Tibial nerve (tissue), 4 donors: Measurements from ENCODE around the gene MORC2. TPM values are rescaled to one million over a fixed set of nuclear protein-coding genes. Genes with fewer than 3 reads are reported as not detected.
A peak's percentile ranks its signal among the peaks of the same experiment; 100 is the strongest.

Experiments used
- DNase-seq, 2 donors: peaks; one replicate each; pipeline ENCODE4 v3.0.0-alpha.2; 2019; ENCODE audit warnings: low spot score in 2 of 2
- H3K27ac ChIP-seq, 4 donors: fragments of 200-600 bp; sonication (generic) in 3 of 4; one replicate each; pipeline ENCODE4 v1.5.1; 2017 to 2019; ENCODE audit warnings: mild to moderate bottlenecking in 1 of 4
- H3K27me3 ChIP-seq, 2 donors: fragments of 200-600 bp; sonication (generic) in 1 of 2; one replicate each; pipeline versions ENCODE4 v1.5.1 to v1.6.0; 2017 to 2019
- H3K36me3 ChIP-seq, 3 donors: fragments of 200-600 bp; sonication (generic); one replicate each; pipeline ENCODE4 v1.5.1; 2018 to 2019
- H3K4me1 ChIP-seq, 4 donors: fragments of 200-600 bp; sonication (generic) in 3 of 4; one replicate each; pipeline ENCODE4 v1.5.1; 2017 to 2019
- H3K4me3 ChIP-seq, 4 donors: fragments of 200-600 bp; sonication (generic) in 3 of 4; one replicate each; pipeline ENCODE4 v1.5.1; 2017 to 2019; ENCODE audit warnings: mild to moderate bottlenecking in 1 of 4, moderate library complexity in 1 of 4
- H3K9me3 ChIP-seq, 4 donors: fragments of 200-600 bp; sonication (generic) in 3 of 4; one replicate each; pipeline ENCODE4 v1.5.1; 2017 to 2019
- CTCF ChIP-seq, 5 experiments: fragments of 200-600 bp in 3 of 5; fragments of 450-650 bp in 2 of 5; sonication (generic) in 3 of 5; IDR thresholded peaks; one replicate each; pipeline ENCODE4 v1.5.1; 2016 to 2019; ENCODE audit warnings: antibody characterized with exemption in 5 of 5, mild to moderate bottlenecking in 3 of 5, moderate library complexity in 2 of 5
- EP300 ChIP-seq, 2 donors: sonication (generic); formaldehyde crosslinking; IDR thresholded peaks; one replicate each; pipeline ENCODE4 v1.6.1; 2017; ENCODE audit warnings: antibody characterized with exemption in 2 of 2, mild to moderate bottlenecking in 1 of 2
- POLR2A ChIP-seq, 2 donors: fragments of 450-650 bp; IDR thresholded peaks; one replicate each; pipeline ENCODE4 v1.6.1; 2017; ENCODE audit warnings: antibody characterized with exemption in 2 of 2, mild to moderate bottlenecking in 2 of 2, moderate library complexity in 2 of 2
- WGBS, 2 donors: methylation state at CpG; one replicate each; pipeline ENCODE4 v1.1.5; 2018; 5-methylcytosine and 5-hydroxymethylcytosine counted together
- total RNA-seq, 4 donors: library from RNA; depleted of rRNA; stranded (reverse); fragments of >200 nt; gene quantifications; one replicate each; pipeline ENCODE4 v1.1.0, GENCODE V29; 2016

The MORC2 gene
- total RNA-seq, 4 donors from 2014 or later, result 18.0 to 22.0 (median 21.0) TPM

GRCh38 chr22:30984317-30984716, 15.7 kb upstream of the MORC2 start:
- no peak for DNase-seq
- Histone ChIP-seq H3K4me1 (no peaks in the 10 kb centered on the region), H3K9me3 (peaks cover 0 to 100% (median 49%) of the 10 kb centered on the region in 4 donors), H3K27ac (no peak overlapping the region), H3K4me3 (no peak overlapping the region), H3K27me3 (no peaks in the 10 kb centered on the region), H3K36me3 (no peaks in the 10 kb centered on the region)
- TF ChIP-seq EP300 (IDR thresholded peaks at IDR 0.05) (no peak), POLR2A (IDR thresholded peaks at IDR 0.05) (no peak), CTCF (IDR thresholded peaks at IDR 0.05) (no peak)
- 94 to 97% methylated on average over 2 of the region's 2 CpGs for WGBS, 2 donors

- DNase-seq, result no peak
- 95 to 97% methylated on average over 2 of the region's 2 CpGs for WGBS, 2 donors
- TF ChIP-seq EP300 (IDR thresholded peaks at IDR 0.05) (no peak), CTCF (IDR thresholded peaks at IDR 0.05) (no peak), POLR2A (IDR thresholded peaks at IDR 0.05) (no peak)
- Histone ChIP-seq H3K4me1 (no peaks in the 10 kb centered on the region), H3K4me3 (no peak overlapping the region), H3K9me3 (peaks cover 0 to 100% (median 50%) of the 10 kb centered on the region in 4 donors), H3K27ac (no peak overlapping the region), H3K36me3 (no peaks in the 10 kb centered on the region), H3K27me3 (no peaks in the 10 kb centered on the region)
These were observed 13.9 kb upstream of the MORC2 start for GRCh38 chr22:30982512-30982911.

GRCh38 chr22:30979932-30980331, 11.4 kb upstream of the MORC2 start:
- WGBS, 2 donors, result 92 to 93% methylated on average over 3 of the region's 3 CpGs
- no peaks in the 10 kb centered on the region for H3K27me3 ChIP-seq
- H3K4me3 ChIP-seq, result no peak overlapping the region
- H3K4me1 ChIP-seq, result no peaks in the 10 kb centered on the region
- TF ChIP-seq POLR2A (IDR thresholded peaks at IDR 0.05), result no peak
- peaks cover 0 to 100% (median 51%) of the 10 kb centered on the region in 4 donors for H3K9me3 ChIP-seq
- no peak for DNase-seq
- no peak overlapping the region for H3K27ac ChIP-seq
- H3K36me3 ChIP-seq, result peaks cover 0 to 18% (median 0%) of the 10 kb centered on the region in 3 donors

GRCh38 chr22:30978304-30978962, 9.9 kb upstream of the MORC2 start:
- H3K27ac ChIP-seq, result no peak overlapping the region
- no peaks in the 10 kb centered on the region for H3K4me1 ChIP-seq
- H3K36me3 ChIP-seq, result peaks cover 0 to 33% (median 5%) of the 10 kb centered on the region in 3 donors
- no peaks in the 10 kb centered on the region for H3K27me3 ChIP-seq
- H3K4me3 ChIP-seq, result no peak overlapping the region
- no peak for DNase-seq
- no peak for TF ChIP-seq POLR2A (IDR thresholded peaks at IDR 0.05)
- no peak for TF ChIP-seq EP300 (IDR thresholded peaks at IDR 0.05)
- no peak for TF ChIP-seq CTCF (IDR thresholded peaks at IDR 0.05)
- peaks cover 0 to 100% (median 51%) of the 10 kb centered on the region in 4 donors for H3K9me3 ChIP-seq
- WGBS, 2 donors, result 90 to 99% methylated on average over 3 of the region's 3 CpGs

- Histone ChIP-seq H3K27ac (peak overlapping the region in 1 of 4 donors; percentile 99), H3K4me1 (peaks cover 0 to 25% (median 7%) of the 10 kb centered on the region in 4 donors), H3K4me3 (peak overlapping the region; percentile 77 to 99 (median 86)), H3K9me3 (peaks cover 0 to 66% (median 25%) of the 10 kb centered on the region in 4 donors), H3K27me3 (no peaks in the 10 kb centered on the region), H3K36me3 (peaks cover 6 to 62% (median 21%) of the 10 kb centered on the region in 3 donors)
- no peak for DNase-seq
- TF ChIP-seq EP300 (IDR thresholded peaks at IDR 0.05), result no peak
- no peak for TF ChIP-seq CTCF (IDR thresholded peaks at IDR 0.05)
- TF ChIP-seq POLR2A (IDR thresholded peaks at IDR 0.05), result no peak
- WGBS, 2 donors, result 65 to 66% methylated on average over 3 of the region's 3 CpGs
These were observed 1.8 kb upstream of the MORC2 start for GRCh38 chr22:30970356-30970746.
